Measurements from ENCODE around the gene TMC1. TPM values are rescaled to one million over a fixed set of nuclear protein-coding genes. Genes with fewer than 3 reads are reported as not detected.

TMC1 gene
- total and polyA plus RNA-seq, 2 of the 8 experiments (the other 6 are each of a cell fraction or from before 2014, with no cell fraction given) = 0.95 to 0.98 TPM

DNA sequence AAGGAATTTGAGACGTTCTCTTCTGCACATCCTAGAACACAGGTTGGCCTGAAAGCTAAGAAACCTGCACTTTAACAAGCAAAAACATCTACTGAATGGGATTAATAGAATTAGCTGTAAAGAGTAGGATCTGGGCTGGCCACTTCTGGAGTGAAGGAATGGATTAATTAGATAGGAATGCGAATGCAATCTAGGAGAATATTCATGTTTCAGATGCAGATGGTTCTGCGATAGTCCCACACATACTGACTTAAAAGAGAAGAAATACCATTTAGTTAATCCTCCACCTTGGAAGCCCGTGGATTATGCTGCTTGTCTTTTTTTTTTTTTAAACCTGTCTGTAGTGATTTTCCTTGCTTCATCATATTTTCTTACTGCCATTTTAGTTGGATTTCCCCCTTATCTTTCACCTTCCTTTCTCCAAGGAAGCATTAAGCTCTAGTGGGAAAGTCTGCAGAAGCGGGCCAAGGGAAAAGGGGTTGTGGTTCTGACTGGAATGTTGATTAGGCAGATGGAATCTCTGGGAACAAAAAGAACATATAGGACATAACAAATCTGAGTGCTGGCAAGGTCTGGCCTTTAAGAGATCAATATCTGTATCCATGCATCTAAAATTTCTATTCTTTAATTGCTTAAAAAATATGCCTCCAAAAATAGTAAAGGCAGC is 279.1 kb downstream of the TMC1 start (continued):
- no peak for TF ChIP-seq RNF2 (IDR thresholded peaks at IDR 0.05; ENCODE audit: borderline replicate concordance, low read depth, low read length, missing control alignments, poor library complexity, severe bottlenecking)
- TF ChIP-seq TAF7 (optimal IDR thresholded peaks at IDR 0.05; ENCODE audit: borderline replicate concordance, low read depth, low read length) = no peak
- TF ChIP-seq PHF8 (conservative IDR thresholded peaks at IDR 0.05; ENCODE audit: low read depth, low read length) = no peak

All from H1 (cell line).